Stimulated activated CD4-positive, alpha-beta T cell treated with anti-CD3 and anti-CD28 coated beads, Interleukin-4, amount 100 ng/mL, for 4 hours (primary cell): Measurements from ENCODE around the gene NUPR1.
"Not testable (repeated sequence)": the region's sequence is repeated elsewhere in the genome, so short reads cannot be mapped to it uniquely, and the experiment has no call there.

Experiments used
- DNase-seq, 2 experiments: peaks; one replicate each; pipeline ENCODE4 v3.0.0-alpha.2; 2020

The NUPR1 gene

DNA sequence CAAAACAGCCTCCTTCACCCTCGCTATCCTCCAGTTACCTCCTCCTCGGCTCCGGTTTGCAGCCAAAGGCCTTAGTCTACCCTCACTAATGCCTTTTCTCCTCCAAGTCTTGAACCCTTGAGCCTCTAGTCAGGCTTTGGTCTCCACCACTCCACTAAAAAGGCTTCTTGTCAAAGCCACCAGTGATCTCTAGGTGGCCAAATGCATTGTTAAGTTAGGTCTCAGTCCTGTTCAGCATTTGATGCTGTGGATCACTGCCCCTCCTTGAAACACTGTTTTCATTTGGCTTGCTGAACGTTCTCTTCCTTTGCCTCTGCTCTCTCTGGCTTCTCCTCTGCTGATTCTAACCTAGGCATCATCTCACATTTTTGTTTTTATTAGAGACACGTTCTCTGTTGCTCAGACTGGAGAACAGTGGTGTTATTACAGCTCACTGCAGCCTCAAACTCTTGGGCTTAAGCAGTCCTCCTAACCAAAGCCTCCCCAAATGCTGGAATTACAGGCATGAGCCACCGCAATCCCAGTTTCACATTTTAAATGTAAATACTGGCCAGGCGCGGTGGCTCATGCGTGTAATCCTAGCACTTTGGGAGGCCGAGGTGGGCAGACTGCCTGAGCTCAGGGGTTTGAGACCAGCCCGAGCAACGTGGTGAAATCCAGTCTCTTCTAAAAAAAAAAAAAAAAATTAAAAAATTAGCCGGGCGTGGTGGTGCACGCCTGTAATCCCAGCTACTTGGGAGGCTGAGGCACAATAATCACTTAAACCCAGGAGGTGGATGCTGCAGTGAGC, 16.1 kb upstream of the NUPR1 start:
- DNase-seq: no peak

DNA sequence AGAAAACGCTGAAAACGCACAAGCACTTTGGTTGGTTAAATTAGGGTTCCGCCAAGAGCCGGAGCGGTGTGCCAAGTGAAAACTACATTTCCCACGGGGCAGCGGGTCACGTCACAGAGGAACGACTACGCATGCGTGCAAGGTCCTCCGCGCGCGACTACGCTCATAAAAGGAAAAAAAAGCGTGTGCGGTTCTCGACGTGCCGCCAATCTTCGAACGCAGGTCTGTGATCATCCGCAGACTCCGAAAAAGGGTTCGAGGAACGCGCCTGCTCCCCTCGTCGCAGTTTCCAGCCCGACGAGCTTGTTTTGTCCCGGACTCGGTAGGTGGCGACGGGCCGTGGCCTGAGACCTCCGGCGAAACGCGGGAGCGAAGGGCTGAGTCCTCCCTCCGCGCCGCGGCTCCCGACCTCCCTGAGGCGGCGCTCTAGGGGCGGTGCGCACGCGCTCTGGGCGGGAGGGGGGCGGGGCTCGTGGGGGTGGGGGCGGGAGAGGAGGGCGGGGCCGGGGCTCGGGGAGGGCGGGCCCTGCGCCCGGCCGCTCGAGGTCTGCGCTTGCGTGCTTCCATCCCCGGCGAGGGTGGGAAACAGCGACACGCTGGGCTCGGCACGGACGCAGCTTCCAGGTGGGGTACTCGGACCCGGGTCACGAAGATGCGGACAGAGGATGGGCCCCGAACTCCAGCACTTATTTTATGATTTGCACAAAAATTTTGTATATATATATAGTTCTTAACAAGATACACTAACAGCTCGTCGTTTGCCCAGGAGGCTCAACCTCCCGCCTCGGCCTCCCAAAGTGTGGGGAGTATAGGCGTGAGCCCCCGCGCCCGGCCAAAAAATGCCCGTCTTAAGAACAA, 15.2 kb upstream of the NUPR1 start, which contains the start of gene SGF29:
TSS of gene SGF29 (plus strand) at position 145 of the 858 bp plus-strand sequence. CDS start 27,150 bp downstream, outside the sequence.
- peak; percentile 88 to 91 for DNase-seq

DNA sequence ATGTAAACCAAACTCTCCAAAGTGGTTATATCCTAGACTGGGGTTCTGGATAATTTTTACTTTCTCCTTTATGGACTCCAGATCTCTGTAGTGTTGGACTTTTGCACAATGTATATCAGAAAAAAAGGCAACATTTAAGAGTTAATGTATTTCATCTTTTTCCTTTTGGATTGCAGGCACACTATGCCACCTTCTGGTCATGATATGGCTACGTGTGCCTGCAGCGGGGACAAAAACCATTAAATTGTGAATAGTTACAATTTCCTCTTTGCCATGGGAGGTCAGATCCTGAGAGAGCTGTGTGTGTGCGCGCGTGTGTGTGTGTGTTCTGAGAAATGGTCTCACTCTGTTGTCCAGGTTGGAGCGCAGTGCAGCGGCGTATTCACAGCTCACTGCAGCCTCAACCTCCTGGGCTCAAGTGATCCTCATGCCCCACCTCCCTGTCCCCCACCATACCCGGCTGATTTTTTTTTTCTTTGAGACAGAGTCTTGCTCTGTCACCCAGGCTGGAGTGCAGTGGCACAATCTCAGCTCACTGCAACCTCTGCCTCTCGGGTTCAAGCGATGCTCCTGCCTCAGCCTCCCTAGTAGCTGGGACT, 10.6 kb upstream of the NUPR1 start:
- DNase-seq: peak in 1 of 2 experiments; percentile 4

DNA sequence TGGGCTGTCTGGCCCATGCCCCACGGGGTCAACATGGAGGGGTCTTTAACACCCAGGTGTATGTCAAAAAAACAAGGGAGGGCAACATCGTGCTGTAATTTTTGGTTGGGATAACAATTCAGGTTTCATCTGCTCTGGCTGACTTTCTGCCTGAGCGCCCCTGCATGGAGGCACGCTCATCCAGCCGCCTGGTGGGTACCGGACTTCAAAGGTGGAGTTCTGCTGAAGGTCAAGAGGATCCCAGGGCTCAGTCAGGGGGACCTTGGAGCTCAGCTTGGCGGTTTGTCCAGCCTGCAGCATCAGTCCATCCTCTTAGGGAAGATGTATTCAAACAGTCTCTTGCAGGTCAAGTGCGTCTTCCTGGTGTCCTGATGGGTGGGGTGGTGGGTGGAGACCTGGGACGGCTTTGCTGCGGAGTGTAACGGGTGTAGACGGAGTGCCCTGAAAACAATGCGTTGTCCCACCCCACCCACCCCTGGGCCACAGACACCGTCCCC, 9.6 kb upstream of the NUPR1 start:
- DNase-seq: no peak

DNA sequence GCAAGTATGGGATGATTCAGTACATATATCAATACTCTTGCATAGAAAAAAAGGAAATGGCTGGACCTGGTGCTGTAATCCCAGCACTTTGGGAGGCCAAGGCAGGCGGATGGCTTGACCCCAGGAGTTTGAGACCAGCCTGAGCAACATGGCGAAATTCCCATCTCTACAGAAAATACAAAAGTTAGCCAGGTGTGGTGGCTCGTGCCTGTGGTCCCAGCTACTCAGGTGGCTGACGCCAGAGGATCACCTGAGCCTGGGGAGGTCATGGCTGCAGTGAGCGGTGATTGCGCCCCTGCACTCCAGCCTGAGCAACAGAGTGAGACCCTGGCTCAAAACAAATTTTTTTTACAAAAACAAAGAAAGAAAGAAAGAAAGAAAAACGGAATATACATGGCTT, 7.9 kb upstream of the NUPR1 start:
- no peak for DNase-seq

DNA sequence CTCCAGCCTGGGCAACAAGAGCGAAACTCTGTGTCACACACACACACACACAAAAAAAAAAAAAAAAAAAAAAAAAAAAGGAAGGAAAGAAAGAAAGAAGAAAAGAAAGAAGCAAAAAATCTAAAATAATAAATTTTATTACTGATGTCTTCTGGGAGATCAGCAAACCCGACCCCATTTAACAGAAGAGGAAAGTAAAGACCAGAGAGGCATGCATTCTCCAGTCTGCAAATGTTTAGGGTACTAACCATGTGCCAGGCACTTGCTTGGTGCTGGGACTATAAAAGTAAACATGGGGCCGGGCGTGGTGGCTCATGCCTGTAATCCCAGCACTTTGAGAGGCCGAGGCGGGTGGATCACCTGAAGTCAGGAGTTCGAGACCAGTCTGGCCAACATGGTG, 7.2 kb upstream of the NUPR1 start:
- not testable (repeated sequence) for DNase-seq

DNA sequence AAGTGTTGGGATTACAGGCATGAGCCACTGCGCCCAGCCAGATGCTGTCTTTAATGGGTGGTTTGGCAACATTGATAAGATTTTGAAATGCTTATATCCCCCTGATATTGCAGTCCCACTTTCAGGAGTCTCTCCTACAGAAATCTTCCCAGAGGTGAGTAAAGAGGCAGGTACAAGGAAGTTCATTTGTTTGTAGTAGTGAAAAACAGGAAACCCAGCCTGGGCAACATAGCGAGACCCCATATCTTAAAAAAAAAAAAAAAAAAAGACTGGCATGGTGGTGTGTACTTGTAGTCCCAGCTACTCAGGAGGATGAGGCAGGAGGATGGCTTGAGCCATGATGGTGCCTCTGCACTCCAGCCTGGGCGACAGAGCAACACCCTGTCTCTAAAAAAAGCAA, 6.2 kb upstream of the NUPR1 start:
- no peak for DNase-seq

DNA sequence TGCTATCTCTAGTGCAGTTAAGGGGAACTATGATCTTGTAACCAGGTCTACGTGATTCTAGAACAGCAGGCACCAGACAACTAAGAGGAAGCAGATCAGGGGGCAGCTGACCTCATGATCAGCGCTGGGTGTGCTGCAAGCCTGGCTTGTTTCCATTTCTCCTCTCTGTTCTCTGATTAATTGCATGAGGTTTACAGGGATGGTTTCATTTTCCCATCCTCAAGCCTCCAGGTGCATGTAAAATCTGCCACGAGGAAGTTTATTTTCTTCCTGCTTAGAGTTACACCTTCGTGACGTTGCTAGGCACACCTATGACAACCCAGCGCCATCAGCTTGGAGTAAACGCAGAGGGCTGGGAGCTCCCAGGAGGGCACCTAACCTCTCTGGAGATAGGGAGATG, 4.3 kb upstream of the NUPR1 start:
- no peak for DNase-seq

DNA sequence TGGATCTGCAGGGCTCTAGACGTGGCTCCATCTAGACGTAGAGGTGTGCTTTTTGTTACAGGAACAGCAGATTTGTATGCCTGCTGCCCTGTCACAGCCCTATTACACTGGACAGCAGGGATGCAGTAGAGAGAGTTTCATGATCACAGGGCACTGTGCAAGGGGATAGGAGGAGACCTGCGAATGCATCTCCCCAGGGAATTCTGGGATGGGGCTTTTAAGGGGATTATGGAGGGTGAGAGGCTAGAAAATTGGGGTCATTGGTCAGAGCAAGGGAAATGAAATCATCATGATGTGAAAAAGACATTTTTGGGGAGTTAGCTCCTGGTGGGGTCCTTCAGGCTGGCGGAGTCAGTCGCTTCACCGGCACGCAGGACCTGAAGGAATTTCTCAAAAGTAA, 3.9 kb upstream of the NUPR1 start:
- DNase-seq: no peak

DNA sequence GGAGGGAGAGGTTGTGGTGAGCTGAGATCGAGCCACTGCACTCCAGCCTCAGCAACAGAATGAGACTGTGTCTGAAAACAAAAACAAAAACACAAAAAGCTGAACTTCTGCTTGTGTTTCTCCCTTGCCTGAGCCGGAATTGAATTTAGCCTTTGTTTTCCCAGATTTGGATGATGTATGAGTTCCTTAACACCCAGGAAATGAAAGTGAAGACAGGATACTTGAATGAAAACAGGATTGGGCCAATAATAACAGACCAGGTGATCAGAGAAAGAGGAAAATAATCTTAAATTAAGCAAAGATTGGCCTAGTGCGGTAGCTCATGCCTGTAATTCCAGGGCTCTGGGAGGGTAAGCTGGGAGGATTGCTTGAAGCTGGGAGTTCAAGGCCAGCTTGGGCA, 1.6 kb upstream of the NUPR1 start:
- no peak for DNase-seq

DNA sequence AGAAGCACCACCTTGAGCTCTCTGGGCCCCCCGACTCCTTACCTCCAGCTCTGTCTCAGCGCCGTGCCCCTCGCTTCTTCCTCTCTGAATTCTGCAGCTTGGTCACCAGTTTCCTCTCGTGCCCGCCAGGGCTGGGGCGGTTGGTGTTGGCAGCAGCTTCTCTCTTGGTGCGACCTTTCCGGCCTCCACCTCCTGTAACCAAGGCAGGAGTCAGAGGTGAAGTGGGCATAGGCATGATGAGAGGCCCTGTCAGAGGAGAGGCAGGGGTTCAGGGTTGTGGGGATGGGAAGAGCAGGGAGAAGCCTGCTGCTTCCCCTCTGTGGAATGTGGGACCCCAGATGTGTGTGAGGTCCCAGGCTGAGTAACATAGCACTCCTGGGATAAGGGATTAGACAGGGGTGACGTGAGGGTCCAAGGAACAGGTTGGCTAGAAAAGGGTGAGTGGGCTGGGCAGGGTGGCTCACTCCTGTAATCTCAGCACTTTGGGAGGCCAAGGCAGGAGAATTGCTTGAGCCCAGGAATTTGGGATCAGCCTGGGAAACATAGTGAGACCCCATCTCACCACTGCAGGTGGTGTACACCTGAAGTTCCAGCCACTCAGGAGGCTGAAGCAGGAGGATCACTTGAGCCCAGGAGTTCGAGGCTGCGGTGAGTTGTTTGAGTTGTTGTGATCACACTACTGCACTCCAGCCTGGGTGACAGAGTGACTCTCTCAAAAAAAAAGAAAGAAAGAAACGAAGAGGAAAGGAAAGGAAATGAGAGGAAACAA, 626 bp downstream of the NUPR1 start:
- DNase-seq: no peak

DNA sequence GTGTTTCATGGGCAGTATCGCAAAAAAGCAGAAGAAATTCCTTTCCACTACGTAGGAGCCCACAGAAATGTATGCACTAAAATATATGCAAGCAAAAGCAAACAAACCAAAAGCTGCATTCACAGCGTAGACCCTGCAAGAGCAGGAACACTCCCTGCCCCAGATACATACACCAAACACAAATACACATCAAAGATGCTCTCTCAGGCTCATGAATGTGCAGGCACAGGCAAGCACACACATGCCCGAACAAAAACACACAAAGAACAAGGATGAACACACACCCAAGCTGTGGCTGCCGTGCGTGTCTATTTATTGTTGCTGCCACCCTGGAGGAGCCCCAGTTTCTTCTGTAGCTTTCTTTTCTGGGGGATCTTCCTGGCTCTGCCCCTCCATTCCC, 1.7 kb downstream of the NUPR1 start:
- no peak for DNase-seq

DNA sequence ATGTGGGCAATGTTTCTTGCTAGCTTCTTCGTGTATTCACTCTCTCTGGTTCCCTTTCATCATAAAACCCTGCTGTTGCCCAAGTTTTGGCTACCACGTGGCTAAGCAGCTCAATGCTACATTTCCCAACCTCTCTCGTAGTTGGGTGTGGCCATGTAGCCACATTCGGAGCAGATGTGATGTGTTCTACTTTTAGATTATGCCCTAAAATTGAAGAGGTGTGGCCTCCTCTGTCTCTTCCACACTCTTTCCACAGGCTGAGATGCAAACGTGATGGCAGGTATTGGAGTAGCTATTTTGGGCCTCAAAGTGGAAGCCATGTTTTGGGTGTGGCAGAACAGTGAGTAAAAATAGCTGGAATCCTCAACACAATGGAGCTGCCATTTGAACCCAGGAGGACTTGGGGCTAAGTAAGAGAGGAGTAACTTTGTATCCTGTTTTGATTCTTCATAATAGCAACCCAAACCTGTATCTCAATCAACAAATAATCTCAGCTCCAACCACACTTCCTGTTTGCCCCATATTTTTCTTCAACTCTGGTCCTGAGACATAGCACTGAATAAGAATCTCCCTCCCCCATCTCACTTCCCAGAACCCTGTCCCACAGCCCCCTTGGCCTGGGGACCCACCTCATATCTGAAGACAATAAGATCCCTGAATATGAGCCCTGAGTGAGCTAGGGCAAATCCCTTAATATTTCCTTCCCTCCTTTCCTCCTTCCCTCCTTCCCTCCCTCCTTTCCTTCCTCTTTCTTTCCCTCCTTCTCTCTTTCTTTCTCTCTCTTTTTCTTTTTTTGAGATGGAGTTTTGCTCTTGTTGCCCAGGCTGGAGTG, 4.0 kb downstream of the NUPR1 start:
- no peak for DNase-seq

DNA sequence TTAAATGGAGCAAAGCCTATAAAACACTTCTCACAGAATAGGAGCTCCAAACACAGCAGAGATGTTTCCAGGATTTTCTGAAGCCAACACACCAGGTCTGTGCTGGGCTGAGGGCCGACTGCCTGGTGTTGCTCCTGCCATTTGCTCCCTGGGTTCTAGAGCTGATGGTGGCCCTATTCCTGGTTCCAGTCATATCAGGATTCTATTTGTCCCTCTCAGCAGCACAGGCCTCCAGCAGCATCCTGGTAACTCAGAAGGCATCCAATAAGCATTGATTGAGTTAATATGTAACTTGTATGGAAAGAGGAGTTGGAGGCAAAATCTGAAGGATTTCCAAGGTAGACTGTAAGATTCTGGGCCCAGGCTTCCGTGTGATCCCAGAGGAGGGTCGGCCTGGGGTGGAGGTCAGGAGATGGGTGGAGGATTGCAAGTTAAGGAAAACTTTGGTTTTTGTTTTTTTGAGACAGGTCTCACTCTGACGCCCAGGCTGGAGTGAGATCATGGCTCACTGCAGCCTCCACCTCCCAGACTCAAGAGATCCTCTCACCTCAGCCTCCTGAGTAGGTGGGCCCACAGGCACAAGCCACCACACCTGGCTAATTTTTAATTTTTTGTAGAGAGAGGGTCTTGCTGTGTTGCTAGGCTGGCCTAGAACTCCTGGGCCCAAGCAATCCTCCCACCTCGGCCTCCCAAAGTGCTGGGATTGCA, 5.7 kb downstream of the NUPR1 start:
- no peak for DNase-seq

DNA sequence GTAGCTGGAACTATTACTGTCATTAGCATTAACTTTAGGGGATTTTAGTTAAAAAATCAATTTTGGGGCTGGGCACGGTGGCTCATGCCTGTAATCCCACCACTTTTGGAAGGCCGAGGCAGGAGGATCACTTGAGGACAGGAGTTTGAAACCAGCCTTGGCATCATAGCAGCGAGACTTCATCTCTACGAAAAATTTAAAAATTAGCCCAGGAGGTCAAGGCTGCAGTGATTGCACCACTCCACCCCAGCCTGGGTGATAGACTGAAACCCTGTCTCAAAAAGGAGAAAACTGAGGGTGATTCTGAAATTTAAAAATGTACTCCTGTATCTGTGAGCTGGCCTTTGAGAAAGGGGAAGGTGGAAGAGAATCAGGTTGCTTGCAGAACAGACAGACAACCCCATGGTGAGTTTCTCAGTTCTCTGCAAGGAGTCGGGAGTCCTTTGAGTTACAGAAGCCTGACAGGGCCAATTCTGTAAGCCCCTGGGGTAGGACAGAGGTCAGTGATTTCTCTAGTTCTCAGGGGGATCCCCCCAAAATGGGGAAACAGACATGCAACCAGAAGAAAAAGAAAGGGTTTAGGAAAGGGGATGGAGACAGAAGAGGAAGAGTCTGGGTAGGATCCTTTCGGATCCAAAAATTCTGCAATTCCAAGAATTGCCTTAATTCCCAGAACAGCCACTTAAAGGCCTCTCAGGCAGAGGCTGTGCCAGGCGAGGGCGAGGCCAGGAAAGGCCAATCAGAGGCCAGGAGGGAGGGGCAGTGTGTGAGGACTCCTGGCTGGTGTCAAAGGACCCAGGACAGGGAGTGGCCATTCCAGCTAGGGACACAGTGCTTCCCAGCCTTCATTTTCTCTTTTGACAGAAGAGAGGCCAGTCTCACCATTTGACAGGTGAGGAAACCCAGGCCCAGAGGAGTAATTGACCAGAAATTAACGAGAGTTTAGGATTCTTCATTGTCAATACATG, 6.7 kb downstream of the NUPR1 start:
- DNase-seq: no peak

DNA sequence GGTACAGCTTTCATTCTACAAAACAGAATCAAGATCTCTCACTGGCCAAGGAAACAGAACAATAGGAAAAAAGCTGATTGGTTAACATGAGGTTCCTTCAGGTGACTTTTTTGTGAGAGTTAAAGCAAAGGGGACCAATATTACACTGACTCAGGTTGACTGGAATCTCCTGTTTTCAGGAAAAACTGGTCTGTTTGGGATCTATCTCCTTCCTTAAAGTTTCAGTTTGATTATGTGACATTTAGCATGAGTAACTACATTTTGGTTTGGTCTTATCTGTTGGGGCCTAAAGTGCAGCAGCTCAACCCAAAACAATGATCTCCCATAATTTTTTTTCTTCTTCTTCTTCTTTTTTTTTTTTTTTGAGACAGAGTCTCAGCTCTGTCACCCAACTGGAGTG, 9.7 kb downstream of the NUPR1 start:
- no peak for DNase-seq

DNA sequence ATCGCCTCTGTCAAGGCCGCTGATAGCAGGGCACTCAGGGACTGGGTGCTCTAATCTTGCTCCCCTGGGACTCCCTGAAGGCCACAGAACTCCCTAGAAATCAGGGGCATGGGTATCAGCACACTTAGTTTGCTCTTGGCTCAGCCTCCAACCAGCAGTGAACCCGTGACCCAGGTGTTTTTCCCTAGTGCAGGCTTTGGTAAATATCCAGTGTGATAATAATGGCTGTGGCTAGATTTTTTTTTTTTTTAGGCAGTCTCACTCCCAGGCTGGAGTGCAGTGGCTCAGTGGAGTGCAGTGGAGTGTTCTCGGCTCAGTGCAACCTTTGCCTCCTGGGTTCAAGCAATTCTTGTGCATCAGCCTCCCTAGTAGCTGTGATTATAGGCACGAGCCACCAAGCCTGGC, 10.3 kb downstream of the NUPR1 start:
- no peak for DNase-seq

DNA sequence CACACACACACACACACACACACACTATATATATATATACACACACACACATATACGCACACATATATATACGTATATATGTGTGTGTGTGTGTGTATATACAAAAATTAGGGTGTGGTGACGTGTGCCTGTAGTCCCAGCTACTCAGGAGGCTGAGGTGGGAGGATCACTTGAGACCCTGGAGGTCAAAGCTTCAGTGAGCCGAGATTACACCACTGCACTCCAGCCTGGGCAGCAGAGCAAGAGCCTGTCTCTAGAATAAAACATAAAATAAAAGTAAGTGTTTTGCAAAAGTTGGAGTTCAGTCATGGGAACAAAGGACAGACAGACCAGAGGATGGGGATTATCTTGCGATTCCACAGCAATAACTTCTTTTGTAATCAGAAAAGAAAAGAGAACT, 10.8 kb downstream of the NUPR1 start:
- no peak for DNase-seq

DNA sequence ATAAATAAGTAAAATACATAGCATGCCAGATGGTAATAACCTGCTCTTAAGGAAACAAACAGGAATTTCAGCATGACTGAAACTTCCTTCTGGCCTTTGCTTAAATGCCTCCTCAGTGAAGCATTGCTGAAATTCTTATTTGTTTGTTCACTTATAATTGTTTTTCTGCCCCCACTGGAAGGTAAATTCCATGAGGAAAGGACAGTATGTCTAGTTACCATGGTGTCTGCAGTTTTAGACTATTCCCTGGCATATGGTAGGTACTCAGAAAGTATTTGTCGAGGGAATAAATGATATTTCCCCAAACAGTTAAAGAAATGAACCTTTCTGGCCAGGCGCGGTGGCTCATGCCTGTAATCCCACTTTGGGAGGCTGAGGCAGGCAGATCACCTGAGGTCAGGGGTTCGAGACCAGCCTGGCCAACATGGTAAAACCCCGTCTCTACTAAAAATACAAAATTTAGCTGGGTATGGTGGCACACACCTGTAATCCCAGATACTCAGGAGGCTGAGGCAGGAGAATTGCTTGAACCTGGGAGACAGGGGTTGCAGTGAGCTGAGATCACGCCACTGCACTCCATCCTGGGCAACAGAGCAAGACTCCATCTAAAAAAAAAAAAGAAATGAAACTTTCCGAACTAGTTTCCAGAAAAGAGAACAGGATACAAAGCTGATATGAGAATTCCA, 11.5 kb downstream of the NUPR1 start:
- DNase-seq: not testable (repeated sequence)
